GM21825 (cell line): ENCODE results near the gene FGL2.
"Not testable (repeated sequence)": the region's sequence is repeated elsewhere in the genome, so short reads cannot be mapped to it uniquely, and the experiment has no call there.

Source experiments
- ATAC-seq: cut with Tn5 transposase; IDR thresholded peaks from one replicate; pipeline ENCODE4 v1.9.1; 2021; ENCODE audit warnings: mild to moderate bottlenecking, moderate library complexity; ENCODE audit not compliant: unreplicated experiment

The FGL2 gene

GRCh38 chr7:77171073-77171472 is 28.5 kb downstream of the FGL2 start:
- not testable (repeated sequence) for ATAC-seq

DNA sequence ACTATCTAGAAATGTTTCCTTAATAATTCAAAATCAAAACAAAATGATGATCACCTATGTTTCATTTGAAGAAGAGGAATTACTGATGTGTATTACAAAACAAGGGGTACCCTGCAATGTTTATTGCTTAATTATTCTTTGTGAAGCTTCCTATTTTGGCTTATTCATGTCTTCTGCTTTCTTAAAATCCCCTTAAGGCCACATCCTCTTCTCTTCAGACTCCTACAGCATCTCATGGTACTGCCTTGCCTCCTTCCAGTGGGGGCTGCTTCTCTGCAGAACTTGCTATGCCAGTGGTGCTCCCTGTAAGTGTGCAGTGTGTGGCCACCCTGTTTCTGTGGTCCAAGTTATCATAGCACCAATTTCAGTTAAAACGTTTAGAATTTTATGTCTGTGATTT is 42.2 kb downstream of the FGL2 start:
- ATAC-seq, result peak; percentile 62

- peak; percentile 77 for ATAC-seq
Observed at GRCh38 chr7:77157034-77157433, 42.6 kb downstream of the FGL2 start.

- not testable (repeated sequence) for ATAC-seq
Observed at GRCh38 chr7:77155601-77156377, 43.8 kb downstream of the FGL2 start.

DNA sequence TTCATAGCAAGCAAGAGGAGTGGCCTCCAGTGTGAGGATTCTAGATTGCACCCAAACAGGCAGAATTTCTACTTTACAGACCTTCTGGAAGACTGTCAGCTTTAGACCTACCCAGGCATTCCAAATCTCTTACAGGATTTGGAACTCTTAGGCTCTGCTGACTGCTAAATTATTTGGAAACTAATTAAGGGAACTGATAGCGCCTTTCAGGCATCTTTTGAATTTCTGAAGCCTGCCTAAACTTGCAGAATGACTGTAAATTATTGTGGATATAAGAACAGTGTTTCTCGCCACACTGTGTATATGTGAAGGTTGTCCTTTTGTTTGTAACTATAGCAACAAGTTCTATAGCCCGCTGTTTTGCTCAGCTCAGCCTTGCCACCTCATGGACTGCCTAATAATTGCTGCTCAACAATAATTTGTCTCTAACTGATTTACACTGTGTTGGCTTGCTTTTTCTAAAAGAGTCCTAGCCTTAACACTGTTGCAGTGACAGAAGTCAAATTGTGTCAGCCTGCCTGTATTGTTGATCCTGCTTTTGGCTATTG is 44.6 kb downstream of the FGL2 start:
- ATAC-seq, result peak; percentile 54

- ATAC-seq, result not testable (repeated sequence)
Observed at GRCh38 chr7:77152232-77152631, 47.4 kb downstream of the FGL2 start.
